ENCODE results near the gene ACTL7A.

DNA sequence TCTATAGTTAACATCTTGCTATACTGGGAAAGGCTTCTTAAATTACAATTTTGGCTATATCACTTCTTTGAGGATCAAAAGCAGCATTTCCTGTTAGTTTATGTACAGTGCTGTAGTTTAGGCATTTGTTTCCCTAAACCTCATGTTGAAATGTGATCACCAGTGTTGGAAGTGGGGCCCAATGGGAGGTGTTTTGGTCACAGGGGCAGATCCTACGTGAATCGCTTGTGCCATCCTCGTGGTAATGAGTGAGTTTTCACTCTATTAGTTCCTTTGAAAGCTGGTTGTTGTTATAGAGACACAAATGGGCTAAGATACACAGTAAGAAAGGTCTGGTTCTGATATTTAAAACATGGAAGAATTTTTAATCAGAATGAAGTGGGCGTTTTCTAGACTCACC lies 5.8 kb downstream of the ACTL7A start:
- TF ChIP-seq SUZ12 (IDR thresholded peaks at IDR 0.05; ENCODE audit: extremely low read depth, insufficient read depth, insufficient read length) (no peak), ZNF274 (IDR thresholded peaks at IDR 0.05; ENCODE audit: low read depth, low read length) (no peak), YY1 (IDR thresholded peaks at IDR 0.05; ENCODE audit: insufficient read depth, insufficient read length) (no peak)
